Smooth muscle cell of trachea (primary cell): ENCODE results near the gene ADSL. TPM values are rescaled to one million over a fixed set of nuclear protein-coding genes. Genes with fewer than 3 reads are reported as not detected.

Experiments used
- total RNA-seq: library from RNA; depleted of rRNA; stranded (reverse); fragments of >200 nt; gene quantifications from 2 replicates; pipeline ENCODE4 v1.2.1, GENCODE V29; 2014

ADSL gene
- total RNA-seq, result 95.3 and 167 TPM in 2 replicates

GRCh38 chr22:40346185-40347118 lies at the start of gene ADSL:
Gene ADSL (plus strand): TSS chr22:40346500. CDS start chr22:40346559, 59 bp downstream.

Other genes starting within 250 kb of the ADSL start
- gene TNRC6B, start 168.6 kb upstream of the ADSL start, total RNA-seq, result 18.9 and 25.6 TPM in 2 replicates
- gene SGSM3, start 24.1 kb downstream of the ADSL start, total RNA-seq, result 53.4 and 61.0 TPM in 2 replicates